Measurements from ENCODE around the gene MBOAT7. TPM values are rescaled to one million over a fixed set of nuclear protein-coding genes. Genes with fewer than 3 reads are reported as not detected.

MBOAT7 gene
- total RNA-seq, 1 donor from 2014 or later, result 99.1 TPM

DNA sequence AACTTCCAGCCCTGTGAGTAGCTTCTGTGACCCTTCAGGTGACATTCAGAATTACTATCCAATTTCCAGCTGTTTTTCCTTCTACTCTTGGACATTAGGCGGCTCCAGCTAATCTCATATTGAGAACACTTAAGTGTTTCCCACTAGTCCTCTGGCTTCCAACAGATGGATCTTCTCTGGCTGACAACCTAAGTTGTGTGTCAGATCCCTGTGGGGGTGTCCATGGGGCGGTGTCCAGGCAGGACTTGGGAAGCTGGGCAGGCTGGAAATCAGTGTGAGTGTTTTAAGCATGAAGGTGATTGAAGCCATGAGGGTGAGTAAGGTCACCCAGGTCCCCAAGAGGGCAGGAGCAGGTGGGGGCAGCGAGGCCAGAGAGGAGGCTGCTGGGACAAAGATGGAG lies 41.7 kb downstream of the MBOAT7 start:
- peaks cover 23% of the 10 kb centered on the region for H3K36me3 Mint-ChIP-seq (ENCODE audit: insufficient read depth)
- H3K27me3 Mint-ChIP-seq, result no peaks in the 10 kb centered on the region
- H3K4me3 Mint-ChIP-seq (ENCODE audit: low read depth), result no peak overlapping the region

DNA sequence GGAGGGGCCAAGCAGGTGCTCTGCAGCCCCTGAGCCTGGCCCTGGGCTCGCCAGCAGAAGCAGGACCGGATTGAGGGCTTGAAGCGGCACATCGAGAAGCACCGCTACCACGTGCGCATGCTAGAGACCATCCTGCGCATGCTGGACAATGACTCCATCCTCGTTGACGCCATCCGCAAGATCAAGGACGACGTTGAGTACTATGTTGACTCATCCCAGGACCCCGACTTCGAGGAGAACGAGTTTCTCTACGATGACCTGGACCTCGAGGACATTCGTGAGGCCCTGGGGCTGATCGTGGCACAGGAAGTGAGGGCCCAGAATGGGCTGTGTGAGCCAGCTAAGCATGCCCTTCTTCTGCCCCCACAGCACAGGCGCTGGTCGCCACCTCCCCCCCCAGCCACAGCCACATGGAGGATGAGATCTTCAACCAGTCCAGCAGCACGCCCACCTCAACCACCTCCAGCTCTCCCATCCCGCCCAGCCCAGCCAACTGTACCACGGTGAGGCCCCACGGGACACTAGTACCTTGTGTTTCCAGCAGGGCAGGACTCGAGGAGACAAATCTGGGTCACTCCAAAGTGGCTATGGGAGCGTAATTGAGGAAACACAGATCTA lies 43.7 kb downstream of the MBOAT7 start:
- no peak for DNase-seq (ENCODE audit: low spot score, unreplicated experiment)
- no peak overlapping the region for H3K4me3 Mint-ChIP-seq (ENCODE audit: low read depth)
- TF ChIP-seq, protein P1, sequence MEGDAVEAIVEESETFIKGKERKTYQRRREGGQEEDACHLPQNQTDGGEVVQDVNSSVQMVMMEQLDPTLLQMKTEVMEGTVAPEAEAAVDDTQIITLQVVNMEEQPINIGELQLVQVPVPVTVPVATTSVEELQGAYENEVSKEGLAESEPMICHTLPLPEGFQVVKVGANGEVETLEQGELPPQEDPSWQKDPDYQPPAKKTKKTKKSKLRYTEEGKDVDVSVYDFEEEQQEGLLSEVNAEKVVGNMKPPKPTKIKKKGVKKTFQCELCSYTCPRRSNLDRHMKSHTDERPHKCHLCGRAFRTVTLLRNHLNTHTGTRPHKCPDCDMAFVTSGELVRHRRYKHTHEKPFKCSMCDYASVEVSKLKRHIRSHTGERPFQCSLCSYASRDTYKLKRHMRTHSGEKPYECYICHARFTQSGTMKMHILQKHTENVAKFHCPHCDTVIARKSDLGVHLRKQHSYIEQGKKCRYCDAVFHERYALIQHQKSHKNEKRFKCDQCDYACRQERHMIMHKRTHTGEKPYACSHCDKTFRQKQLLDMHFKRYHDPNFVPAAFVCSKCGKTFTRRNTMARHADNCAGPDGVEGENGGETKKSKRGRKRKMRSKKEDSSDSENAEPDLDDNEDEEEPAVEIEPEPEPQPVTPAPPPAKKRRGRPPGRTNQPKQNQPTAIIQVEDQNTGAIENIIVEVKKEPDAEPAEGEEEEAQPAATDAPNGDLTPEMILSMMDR (IDR thresholded peaks at IDR 0.05; ENCODE audit: unreplicated experiment), result no peak
- peaks cover 25% of the 10 kb centered on the region for H3K36me3 Mint-ChIP-seq (ENCODE audit: insufficient read depth)
- H3K4me1 Mint-ChIP-seq (ENCODE audit: low read depth), result peaks cover 1% of the 10 kb centered on the region
- no peaks in the 10 kb centered on the region for H3K27me3 Mint-ChIP-seq
- no peak overlapping the region for H3K27ac Mint-ChIP-seq
- no peaks in the 10 kb centered on the region for H3K9me3 Mint-ChIP-seq (ENCODE audit: low read depth)

More for the DNA sequence above, 41.7 kb downstream of the MBOAT7 start:
- Mint-ChIP-seq H3K9me3 (ENCODE audit: low read depth) (no peaks in the 10 kb centered on the region), H3K27ac (no peak overlapping the region), H3K4me1 (ENCODE audit: low read depth) (no peaks in the 10 kb centered on the region)
- TF ChIP-seq, protein P1 (IDR thresholded peaks at IDR 0.05; ENCODE audit: unreplicated experiment), result no peak
- no peak for DNase-seq (ENCODE audit: low spot score, unreplicated experiment)

DNA sequence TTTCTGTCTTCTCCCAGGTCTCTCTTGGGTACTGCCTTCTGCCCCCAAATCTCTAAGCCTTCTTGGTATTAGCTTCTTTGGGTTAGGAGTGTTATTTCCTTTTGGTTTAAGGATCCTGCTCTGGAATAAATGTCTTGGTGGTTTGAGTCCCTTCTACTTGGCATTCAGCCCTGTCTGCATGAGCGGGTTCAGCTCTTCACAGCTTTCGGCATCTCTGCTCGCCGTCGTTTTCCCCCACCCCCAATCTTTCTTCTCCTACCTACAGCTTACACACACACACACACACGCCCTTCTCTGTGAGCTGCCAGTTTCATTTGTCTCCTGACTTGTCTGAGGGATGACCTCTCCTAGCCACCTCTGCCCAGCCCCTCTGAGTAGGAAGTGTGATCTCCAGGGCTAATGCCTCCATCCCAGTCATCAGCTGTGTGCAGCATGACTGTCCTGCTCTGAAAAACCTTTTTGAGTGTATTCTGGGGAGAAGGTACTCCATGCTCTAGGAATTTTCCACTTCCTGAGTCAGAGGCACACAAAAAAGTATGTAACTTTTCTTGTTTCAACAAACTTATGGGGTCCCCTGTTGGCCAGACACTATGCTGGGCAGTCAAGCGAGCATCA lies 47.1 kb downstream of the MBOAT7 start:
- TF ChIP-seq, protein P1 (IDR thresholded peaks at IDR 0.05; ENCODE audit: unreplicated experiment), result no peak
- Mint-ChIP-seq H3K27ac (peak overlapping the region; percentile 34), H3K9me3 (ENCODE audit: low read depth) (no peaks in the 10 kb centered on the region), H3K27me3 (no peaks in the 10 kb centered on the region), H3K36me3 (ENCODE audit: insufficient read depth) (peaks cover 20% of the 10 kb centered on the region), H3K4me3 (ENCODE audit: low read depth) (no peak overlapping the region), H3K4me1 (ENCODE audit: low read depth) (peaks cover 10% of the 10 kb centered on the region)
- no peak for DNase-seq (ENCODE audit: low spot score, unreplicated experiment)

DNA sequence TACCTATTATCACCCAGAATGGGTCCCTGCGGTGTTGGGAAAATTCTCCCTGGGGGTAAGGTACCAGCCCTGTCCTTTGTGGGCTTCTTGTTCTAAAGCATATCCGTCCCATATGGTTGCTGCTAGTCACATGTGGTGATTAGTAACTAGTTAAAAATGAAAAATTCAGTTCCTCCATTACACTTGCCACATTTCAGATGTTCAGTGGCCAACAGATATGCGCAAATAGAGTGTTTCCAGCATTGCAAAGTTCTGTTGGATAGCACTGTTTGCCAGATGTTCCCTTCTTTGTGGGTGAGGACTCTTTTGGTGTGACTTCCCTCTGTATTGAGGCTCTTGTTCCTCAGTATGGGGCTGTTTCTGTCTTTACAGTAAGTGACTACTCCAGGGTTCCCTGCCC lies 48.0 kb downstream of the MBOAT7 start:
- TF ChIP-seq, protein P1 (IDR thresholded peaks at IDR 0.05; ENCODE audit: unreplicated experiment), result no peak
- H3K36me3 Mint-ChIP-seq (ENCODE audit: insufficient read depth), result peaks cover 20% of the 10 kb centered on the region
- H3K4me3 Mint-ChIP-seq (ENCODE audit: low read depth), result no peak overlapping the region
- no peak overlapping the region for H3K27ac Mint-ChIP-seq
- peaks cover 12% of the 10 kb centered on the region for H3K4me1 Mint-ChIP-seq (ENCODE audit: low read depth)
- H3K9me3 Mint-ChIP-seq (ENCODE audit: low read depth), result no peaks in the 10 kb centered on the region
- no peaks in the 10 kb centered on the region for H3K27me3 Mint-ChIP-seq
- DNase-seq (ENCODE audit: low spot score, unreplicated experiment), result no peak

DNA sequence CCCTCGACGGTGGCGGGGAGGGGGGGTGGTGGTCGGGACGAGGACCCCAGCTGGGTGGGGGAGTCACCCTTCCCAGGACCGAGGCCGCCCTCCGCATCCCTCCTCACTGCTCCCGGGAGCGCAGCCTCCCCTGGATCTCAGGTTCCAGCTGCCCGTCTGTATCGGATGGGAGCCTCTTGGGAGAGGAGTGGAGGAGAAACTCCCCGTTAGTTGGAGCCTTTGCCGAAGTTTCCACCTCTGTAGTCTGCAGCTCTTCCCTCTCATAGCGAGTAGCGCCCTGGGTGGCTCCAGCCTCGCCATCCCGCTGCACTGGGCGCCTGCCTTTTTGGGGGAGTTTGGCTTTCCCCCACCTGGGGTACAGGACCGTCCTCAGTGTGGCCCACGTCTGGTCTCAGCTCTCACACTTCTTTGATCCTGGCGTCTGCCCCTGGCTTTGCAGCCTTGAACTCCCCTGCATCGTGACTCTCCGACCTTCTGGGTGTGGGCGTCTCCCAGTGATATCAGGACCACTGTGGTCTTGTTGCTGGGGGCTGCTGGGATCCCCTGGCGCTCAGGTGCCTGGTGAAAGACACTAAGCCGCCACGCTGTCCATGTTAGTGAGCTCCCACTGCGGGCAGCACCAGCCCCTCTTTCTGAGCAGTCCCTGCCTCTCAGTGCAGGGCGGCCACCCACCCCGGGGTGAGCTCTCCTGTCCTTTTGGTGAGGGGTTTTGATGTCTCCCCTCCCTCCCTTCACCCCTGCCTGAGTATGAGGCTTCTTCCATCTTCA lies 50.7 kb downstream of the MBOAT7 start:
- H3K4me3 Mint-ChIP-seq (ENCODE audit: low read depth), result peak overlapping the region; percentile 87
- TF ChIP-seq, protein P1 (IDR thresholded peaks at IDR 0.05; ENCODE audit: unreplicated experiment), result no peak
- peaks cover 18% of the 10 kb centered on the region for H3K4me1 Mint-ChIP-seq (ENCODE audit: low read depth)
- peak overlapping the region; percentile 97 for H3K27ac Mint-ChIP-seq
- peaks cover 6% of the 10 kb centered on the region for H3K36me3 Mint-ChIP-seq (ENCODE audit: insufficient read depth)
- no peaks in the 10 kb centered on the region for H3K9me3 Mint-ChIP-seq (ENCODE audit: low read depth)
- DNase-seq (ENCODE audit: low spot score, unreplicated experiment), result no peak
- H3K27me3 Mint-ChIP-seq, result no peaks in the 10 kb centered on the region
